Measurements from ENCODE around the gene ZNF512.

DNA sequence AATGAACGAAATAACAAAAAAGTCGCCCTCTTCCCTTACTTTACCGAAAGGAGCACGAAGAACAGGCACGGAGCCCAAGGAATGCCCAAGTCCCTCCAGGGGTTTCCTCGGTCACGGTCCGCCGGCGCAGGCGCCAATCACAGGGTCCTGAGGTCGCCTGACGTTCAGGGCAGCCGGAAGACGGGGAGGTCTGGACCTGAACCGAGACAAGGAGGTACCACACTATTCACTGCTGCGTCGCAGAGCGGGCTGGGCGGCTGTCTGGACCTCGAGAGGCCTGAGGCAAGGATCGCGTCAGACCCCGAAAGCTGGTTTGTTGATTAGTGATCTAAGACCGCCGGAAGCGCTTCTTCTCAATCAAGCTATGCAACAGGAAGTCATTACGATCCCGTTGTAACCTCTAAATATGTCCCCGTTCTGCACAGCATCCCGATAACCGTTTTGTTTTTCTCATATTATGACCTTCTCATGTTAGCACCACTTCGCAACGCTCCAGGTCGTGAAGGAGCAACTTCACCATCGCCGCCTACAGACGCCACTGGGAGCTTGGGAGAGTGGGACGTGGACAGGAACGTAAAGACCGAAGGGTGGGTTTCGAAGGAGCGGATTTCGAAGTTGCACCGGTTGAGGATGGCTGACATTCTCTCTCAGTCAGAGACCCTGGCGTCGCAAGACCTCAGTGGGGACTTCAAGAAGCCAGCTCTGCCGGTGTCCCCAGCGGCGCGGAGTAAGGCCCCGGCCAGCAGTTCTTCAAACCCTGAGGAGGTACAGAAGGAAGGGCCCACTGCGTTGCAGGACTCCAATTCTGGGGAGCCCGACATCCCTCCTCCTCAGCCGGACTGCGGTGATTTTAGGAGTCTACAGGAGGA lies 80.7 kb downstream of the ZNF512 start, which contains the start of the genes SLC4A1AP and SUPT7L:
- TF ChIP-seq POLR2A (IDR thresholded peaks at IDR 0.05; ENCODE audit: low read length) (peak; percentile 80), GATA1 (IDR thresholded peaks at IDR 0.05; ENCODE audit: low read depth, low read length) (no peak)

Measured in erythroblast (primary cell).